Measurements from ENCODE around the gene RRP15. TPM values are rescaled to one million over a fixed set of nuclear protein-coding genes. Genes with fewer than 3 reads are reported as not detected.
A peak's percentile ranks its signal among the peaks of the same experiment; 100 is the strongest.

Gene RRP15
- 19.0 TPM for total RNA-seq
- polyA plus RNA-seq (ENCODE audit: insufficient read depth in 1 of 8, insufficient read length in 8 of 8, low replicate concordance in 1 of 8) = 10 to 100 TPM; 10.7 to 20.7 (median 17.9) TPM
- long read RNA-seq, donor 1, full-length matches to known transcripts = 12 of 18 reads
- long read RNA-seq, donor 1, partial matches to known transcripts = 6 of 18 reads
- long read RNA-seq, donor 1, other reads (novel, unspliced or antisense) = 0 of 18 reads
- long read RNA-seq, donor 2, full-length matches to known transcripts = 3 of 3 reads
- long read RNA-seq, donor 2, partial matches to known transcripts = 0 of 3 reads
- long read RNA-seq, donor 2, other reads (novel, unspliced or antisense) = 0 of 3 reads
- long read RNA-seq, donor 3, full-length matches to known transcripts = 14 of 27 reads
- long read RNA-seq, donor 3, partial matches to known transcripts = 13 of 27 reads
- long read RNA-seq, donor 3, other reads (novel, unspliced or antisense) = 0 of 27 reads
- long read RNA-seq, donor 4, full-length matches to known transcripts = 1 of 1 reads
- long read RNA-seq, donor 4, partial matches to known transcripts = 0 of 1 reads
- long read RNA-seq, donor 4, other reads (novel, unspliced or antisense) = 0 of 1 reads
- long read RNA-seq, donor 5, full-length matches to known transcripts = 21 of 36 reads
- long read RNA-seq, donor 5, partial matches to known transcripts = 15 of 36 reads
- long read RNA-seq, donor 5, other reads (novel, unspliced or antisense) = 0 of 36 reads
- long read RNA-seq, donor 6, full-length matches to known transcripts = 22 of 29 reads
- long read RNA-seq, donor 6, partial matches to known transcripts = 7 of 29 reads
- long read RNA-seq, donor 6, other reads (novel, unspliced or antisense) = 0 of 29 reads
- long read RNA-seq, donor 7, full-length matches to known transcripts = 23 of 30 reads
- long read RNA-seq, donor 7, partial matches to known transcripts = 7 of 30 reads
- long read RNA-seq, donor 7, other reads (novel, unspliced or antisense) = 0 of 30 reads
- long read RNA-seq, donor 8, full-length matches to known transcripts = 5 of 10 reads
- long read RNA-seq, donor 8, partial matches to known transcripts = 5 of 10 reads
- long read RNA-seq, donor 8, other reads (novel, unspliced or antisense) = 0 of 10 reads
- long read RNA-seq, donor 9, full-length matches to known transcripts = 18 of 23 reads
- long read RNA-seq, donor 9, partial matches to known transcripts = 5 of 23 reads
- long read RNA-seq, donor 9, other reads (novel, unspliced or antisense) = 0 of 23 reads
- long read RNA-seq, donor 10, full-length matches to known transcripts = 26 of 35 reads
- long read RNA-seq, donor 10, partial matches to known transcripts = 9 of 35 reads
- long read RNA-seq, donor 10, other reads (novel, unspliced or antisense) = 0 of 35 reads
- long read RNA-seq, donor 11, full-length matches to known transcripts = 23 of 23 reads
- long read RNA-seq, donor 11, partial matches to known transcripts = 0 of 23 reads
- long read RNA-seq, donor 11, other reads (novel, unspliced or antisense) = 0 of 23 reads

GRCh38 chr1:218284917-218285635, at the start of gene RRP15:
TSS of gene RRP15 (plus strand) at chr1:218285293. CDS start at chr1:218285317, 24 bp downstream.
- peak; percentile 95 for DNase-seq
- Histone ChIP-seq H3K27ac (ENCODE audit: low read length) (peak within 1 kb of the TSS; percentile 82), H3K4me1 (ENCODE audit: control insufficient read depth, insufficient read depth, low read length) (peaks cover 9% of the 10 kb centered on the region), H3K36me3 (ENCODE audit: control insufficient read depth, insufficient read depth, low read length) (no peaks in the 10 kb centered on the region), H3K4me3 (ENCODE audit: low read length) (peak within 1 kb of the TSS; percentile 89), H3K9me3 (replicated peaks; ENCODE audit: control insufficient read depth, low read depth, low read length) (no peaks in the 10 kb centered on the region), H3K27me3 (ENCODE audit: control insufficient read depth, insufficient read depth, low read length) (no peaks in the 10 kb centered on the region)
- WGBS (ENCODE audit: insufficient coverage) = under 1% methylated on average over 41 of the region's 45 CpGs

- Histone ChIP-seq H3K9me3 (replicated peaks; ENCODE audit: control insufficient read depth, low read depth, low read length) (no peaks in the 10 kb centered on the region), H3K36me3 (ENCODE audit: control insufficient read depth, insufficient read depth, low read length) (no peaks in the 10 kb centered on the region), H3K27me3 (ENCODE audit: control insufficient read depth, insufficient read depth, low read length) (no peaks in the 10 kb centered on the region), H3K4me3 (ENCODE audit: low read length) (no peak overlapping the region), H3K4me1 (ENCODE audit: control insufficient read depth, insufficient read depth, low read length) (no peaks in the 10 kb centered on the region), H3K27ac (ENCODE audit: low read length) (no peak overlapping the region)
- DNase-seq = no peak
- 100% methylated on average over 1 of the region's 3 CpGs for WGBS (ENCODE audit: insufficient coverage)
These were observed 42.9 kb upstream of the RRP15 start for GRCh38 chr1:218242171-218242570.

- H3K27ac ChIP-seq (ENCODE audit: low read length) = no peak overlapping the region
- DNase-seq = no peak
These were observed 37.8 kb upstream of the RRP15 start for GRCh38 chr1:218247339-218247738.

GRCh38 chr1:218249338-218250140, 35.6 kb upstream of the RRP15 start:
- Histone ChIP-seq H3K36me3 (ENCODE audit: control insufficient read depth, insufficient read depth, low read length) (no peaks in the 10 kb centered on the region), H3K4me1 (ENCODE audit: control insufficient read depth, insufficient read depth, low read length) (no peaks in the 10 kb centered on the region), H3K27ac (ENCODE audit: low read length) (no peak overlapping the region), H3K27me3 (ENCODE audit: control insufficient read depth, insufficient read depth, low read length) (no peaks in the 10 kb centered on the region), H3K9me3 (replicated peaks; ENCODE audit: control insufficient read depth, low read depth, low read length) (no peaks in the 10 kb centered on the region), H3K4me3 (ENCODE audit: low read length) (no peak overlapping the region)
- DNase-seq = no peak
- WGBS (ENCODE audit: insufficient coverage) = 81% methylated on average over 4 of the region's 6 CpGs

More at GRCh38 chr1:218247339-218247738, 37.8 kb upstream of the RRP15 start:
- Histone ChIP-seq H3K36me3 (ENCODE audit: control insufficient read depth, insufficient read depth, low read length) (no peaks in the 10 kb centered on the region), H3K27me3 (ENCODE audit: control insufficient read depth, insufficient read depth, low read length) (no peaks in the 10 kb centered on the region), H3K4me3 (ENCODE audit: low read length) (no peak overlapping the region), H3K4me1 (ENCODE audit: control insufficient read depth, insufficient read depth, low read length) (no peaks in the 10 kb centered on the region), H3K9me3 (replicated peaks; ENCODE audit: control insufficient read depth, low read depth, low read length) (no peaks in the 10 kb centered on the region)

- no peak overlapping the region for H3K4me3 ChIP-seq (ENCODE audit: low read length)
- WGBS (ENCODE audit: insufficient coverage) = no CpG with 5 or more reads among the region's 4 CpGs
- H3K36me3 ChIP-seq (ENCODE audit: control insufficient read depth, insufficient read depth, low read length) = no peaks in the 10 kb centered on the region
- H3K9me3 ChIP-seq (replicated peaks; ENCODE audit: control insufficient read depth, low read depth, low read length) = no peaks in the 10 kb centered on the region
- no peaks in the 10 kb centered on the region for H3K4me1 ChIP-seq (ENCODE audit: control insufficient read depth, insufficient read depth, low read length)
- H3K27ac ChIP-seq (ENCODE audit: low read length) = no peak overlapping the region
- no peak for DNase-seq
- no peaks in the 10 kb centered on the region for H3K27me3 ChIP-seq (ENCODE audit: control insufficient read depth, insufficient read depth, low read length)
These were observed 34.6 kb upstream of the RRP15 start for GRCh38 chr1:218250492-218250891.

GRCh38 chr1:218254296-218254946, 30.7 kb upstream of the RRP15 start:
- no peaks in the 10 kb centered on the region for H3K4me1 ChIP-seq (ENCODE audit: control insufficient read depth, insufficient read depth, low read length)
- no peaks in the 10 kb centered on the region for H3K27me3 ChIP-seq (ENCODE audit: control insufficient read depth, insufficient read depth, low read length)
- WGBS (ENCODE audit: insufficient coverage) = 30% methylated on average over 3 of the region's 8 CpGs
- DNase-seq = no peak
- no peaks in the 10 kb centered on the region for H3K36me3 ChIP-seq (ENCODE audit: control insufficient read depth, insufficient read depth, low read length)
- no peak overlapping the region for H3K4me3 ChIP-seq (ENCODE audit: low read length)
- H3K9me3 ChIP-seq (replicated peaks; ENCODE audit: control insufficient read depth, low read depth, low read length) = peaks cover 1% of the 10 kb centered on the region
- H3K27ac ChIP-seq (ENCODE audit: low read length) = no peak overlapping the region

- no peak overlapping the region for H3K4me3 ChIP-seq (ENCODE audit: low read length)
- WGBS (ENCODE audit: insufficient coverage) = no CpG with 5 or more reads among the region's 2 CpGs
- DNase-seq = no peak
These were observed 30.0 kb upstream of the RRP15 start for GRCh38 chr1:218255090-218255489.

GRCh38 chr1:218257371-218257770, 27.7 kb upstream of the RRP15 start:
- no CpG with 5 or more reads among the region's 1 CpG for WGBS (ENCODE audit: insufficient coverage)
- DNase-seq = no peak
- Histone ChIP-seq H3K27ac (ENCODE audit: low read length) (no peak overlapping the region), H3K4me1 (ENCODE audit: control insufficient read depth, insufficient read depth, low read length) (no peaks in the 10 kb centered on the region), H3K27me3 (ENCODE audit: control insufficient read depth, insufficient read depth, low read length) (no peaks in the 10 kb centered on the region), H3K9me3 (replicated peaks; ENCODE audit: control insufficient read depth, low read depth, low read length) (peaks cover 2% of the 10 kb centered on the region), H3K36me3 (ENCODE audit: control insufficient read depth, insufficient read depth, low read length) (no peaks in the 10 kb centered on the region), H3K4me3 (ENCODE audit: low read length) (no peak overlapping the region)

More at GRCh38 chr1:218255090-218255489, 30.0 kb upstream of the RRP15 start:
- H3K4me1 ChIP-seq (ENCODE audit: control insufficient read depth, insufficient read depth, low read length) = no peaks in the 10 kb centered on the region
- no peaks in the 10 kb centered on the region for H3K27me3 ChIP-seq (ENCODE audit: control insufficient read depth, insufficient read depth, low read length)
- H3K36me3 ChIP-seq (ENCODE audit: control insufficient read depth, insufficient read depth, low read length) = no peaks in the 10 kb centered on the region
- H3K27ac ChIP-seq (ENCODE audit: low read length) = no peak overlapping the region
- H3K9me3 ChIP-seq (replicated peaks; ENCODE audit: control insufficient read depth, low read depth, low read length) = peaks cover 2% of the 10 kb centered on the region

Data from muscle of leg (tissue), 16 donors.